Measurements from ENCODE around the gene GMPR2. TPM values are rescaled to one million over a fixed set of nuclear protein-coding genes. Genes with fewer than 3 reads are reported as not detected.

GMPR2 gene
- total RNA-seq, 1 donor from 2014 or later, result 61.7 TPM

DNA sequence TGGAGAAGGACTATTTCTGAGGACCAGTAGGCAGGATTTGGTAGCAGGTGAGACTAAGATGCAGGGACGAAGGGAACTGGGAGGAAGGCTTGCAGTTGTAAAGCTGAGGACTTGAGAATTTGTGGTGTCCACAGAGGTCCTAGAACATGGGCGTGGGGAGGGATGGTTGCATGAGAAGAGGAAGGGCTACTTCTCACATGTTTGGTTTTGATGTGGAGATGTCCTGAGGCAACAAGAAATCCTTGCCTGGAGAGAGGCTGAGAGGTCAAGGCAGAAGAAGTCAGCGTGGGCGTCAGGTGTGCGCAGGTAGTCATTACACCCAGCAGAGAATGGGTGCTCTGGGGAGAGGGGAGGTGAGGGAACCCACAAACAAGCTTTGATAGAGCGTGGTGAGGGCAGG is 44.3 kb downstream of the GMPR2 start:
- TF ChIP-seq, protein P1, sequence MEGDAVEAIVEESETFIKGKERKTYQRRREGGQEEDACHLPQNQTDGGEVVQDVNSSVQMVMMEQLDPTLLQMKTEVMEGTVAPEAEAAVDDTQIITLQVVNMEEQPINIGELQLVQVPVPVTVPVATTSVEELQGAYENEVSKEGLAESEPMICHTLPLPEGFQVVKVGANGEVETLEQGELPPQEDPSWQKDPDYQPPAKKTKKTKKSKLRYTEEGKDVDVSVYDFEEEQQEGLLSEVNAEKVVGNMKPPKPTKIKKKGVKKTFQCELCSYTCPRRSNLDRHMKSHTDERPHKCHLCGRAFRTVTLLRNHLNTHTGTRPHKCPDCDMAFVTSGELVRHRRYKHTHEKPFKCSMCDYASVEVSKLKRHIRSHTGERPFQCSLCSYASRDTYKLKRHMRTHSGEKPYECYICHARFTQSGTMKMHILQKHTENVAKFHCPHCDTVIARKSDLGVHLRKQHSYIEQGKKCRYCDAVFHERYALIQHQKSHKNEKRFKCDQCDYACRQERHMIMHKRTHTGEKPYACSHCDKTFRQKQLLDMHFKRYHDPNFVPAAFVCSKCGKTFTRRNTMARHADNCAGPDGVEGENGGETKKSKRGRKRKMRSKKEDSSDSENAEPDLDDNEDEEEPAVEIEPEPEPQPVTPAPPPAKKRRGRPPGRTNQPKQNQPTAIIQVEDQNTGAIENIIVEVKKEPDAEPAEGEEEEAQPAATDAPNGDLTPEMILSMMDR (IDR thresholded peaks at IDR 0.05), result no peak
- DNase-seq (ENCODE audit: extremely low spot score, unreplicated experiment), result no peak
- Mint-ChIP-seq H3K9me3 (ENCODE audit: unreplicated experiment) (no peaks in the 10 kb centered on the region), H3K36me3 (ENCODE audit: unreplicated experiment) (no peaks in the 10 kb centered on the region), H3K27ac (ENCODE audit: unreplicated experiment) (no peak overlapping the region), H3K4me1 (ENCODE audit: unreplicated experiment) (peaks cover 7% of the 10 kb centered on the region), H3K4me3 (ENCODE audit: unreplicated experiment) (no peak overlapping the region), H3K27me3 (ENCODE audit: unreplicated experiment) (no peaks in the 10 kb centered on the region)

DNA sequence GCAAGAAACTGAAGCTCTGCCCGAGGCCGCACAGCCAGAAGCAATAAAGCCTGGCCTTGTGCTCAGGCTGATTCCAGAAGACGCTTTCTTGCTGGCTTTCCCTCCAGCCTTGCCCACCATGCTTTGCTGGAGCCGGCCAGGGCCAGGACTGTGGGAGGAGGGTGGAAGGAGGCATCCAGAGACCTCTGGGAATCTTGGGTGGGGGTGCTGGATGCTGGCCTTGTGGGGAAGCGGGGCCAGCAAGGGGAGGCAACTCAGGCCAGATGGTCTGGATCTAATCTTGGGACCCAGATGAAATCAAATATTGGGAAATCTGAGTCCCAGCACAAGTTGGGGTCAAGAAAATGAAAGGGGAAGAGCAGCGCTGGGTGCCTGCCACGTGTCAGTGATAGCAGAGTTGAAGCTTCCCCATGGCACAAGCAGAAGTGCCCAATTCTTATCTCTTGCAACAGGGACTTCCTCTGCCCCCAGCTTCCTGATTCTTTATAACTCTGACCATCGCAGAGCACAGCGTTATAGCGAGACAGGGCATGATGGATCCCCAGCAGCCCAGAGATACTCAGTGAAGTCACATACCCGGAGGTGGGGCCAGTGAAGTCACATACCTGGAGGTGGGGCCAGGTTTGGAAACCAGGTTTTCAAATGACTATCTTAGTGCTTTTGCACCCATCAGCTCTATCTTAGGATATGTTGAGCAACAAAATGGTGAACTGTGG is 45.0 kb downstream of the GMPR2 start:
- peaks cover under 1% of the 10 kb centered on the region for H3K4me1 Mint-ChIP-seq (ENCODE audit: unreplicated experiment)
- no peaks in the 10 kb centered on the region for H3K27me3 Mint-ChIP-seq (ENCODE audit: unreplicated experiment)
- no peak overlapping the region for H3K27ac Mint-ChIP-seq (ENCODE audit: unreplicated experiment)
- TF ChIP-seq, protein P1 (IDR thresholded peaks at IDR 0.05), result no peak
- H3K36me3 Mint-ChIP-seq (ENCODE audit: unreplicated experiment), result no peaks in the 10 kb centered on the region
- H3K4me3 Mint-ChIP-seq (ENCODE audit: unreplicated experiment), result no peak overlapping the region
- no peak for DNase-seq (ENCODE audit: extremely low spot score, unreplicated experiment)
- no peaks in the 10 kb centered on the region for H3K9me3 Mint-ChIP-seq (ENCODE audit: unreplicated experiment)

DNA sequence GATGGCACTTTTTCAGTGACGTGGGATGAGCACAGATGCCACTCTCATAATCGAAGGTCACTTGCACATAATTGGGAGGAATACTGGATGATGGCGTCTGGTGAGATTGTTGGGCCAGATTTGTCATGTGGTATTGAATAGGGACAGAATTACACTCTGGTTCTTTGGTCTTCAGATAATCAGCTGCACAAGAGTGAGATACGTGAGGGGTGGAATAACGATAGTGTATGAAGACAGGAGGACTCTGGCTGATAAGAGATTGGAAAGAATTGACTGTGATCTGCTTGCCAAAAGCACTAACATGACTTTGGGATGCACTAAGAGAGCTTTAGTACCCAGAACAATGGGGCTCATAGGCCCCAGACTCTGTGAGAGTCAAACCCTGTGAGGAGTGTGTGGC is 45.7 kb downstream of the GMPR2 start:
- Mint-ChIP-seq H3K9me3 (ENCODE audit: unreplicated experiment) (no peaks in the 10 kb centered on the region), H3K36me3 (ENCODE audit: unreplicated experiment) (no peaks in the 10 kb centered on the region), H3K4me1 (ENCODE audit: unreplicated experiment) (peaks cover 5% of the 10 kb centered on the region), H3K4me3 (ENCODE audit: unreplicated experiment) (no peak overlapping the region), H3K27ac (ENCODE audit: unreplicated experiment) (no peak overlapping the region), H3K27me3 (ENCODE audit: unreplicated experiment) (no peaks in the 10 kb centered on the region)
- TF ChIP-seq, protein P1 (IDR thresholded peaks at IDR 0.05), result no peak
- no peak for DNase-seq (ENCODE audit: extremely low spot score, unreplicated experiment)

DNA sequence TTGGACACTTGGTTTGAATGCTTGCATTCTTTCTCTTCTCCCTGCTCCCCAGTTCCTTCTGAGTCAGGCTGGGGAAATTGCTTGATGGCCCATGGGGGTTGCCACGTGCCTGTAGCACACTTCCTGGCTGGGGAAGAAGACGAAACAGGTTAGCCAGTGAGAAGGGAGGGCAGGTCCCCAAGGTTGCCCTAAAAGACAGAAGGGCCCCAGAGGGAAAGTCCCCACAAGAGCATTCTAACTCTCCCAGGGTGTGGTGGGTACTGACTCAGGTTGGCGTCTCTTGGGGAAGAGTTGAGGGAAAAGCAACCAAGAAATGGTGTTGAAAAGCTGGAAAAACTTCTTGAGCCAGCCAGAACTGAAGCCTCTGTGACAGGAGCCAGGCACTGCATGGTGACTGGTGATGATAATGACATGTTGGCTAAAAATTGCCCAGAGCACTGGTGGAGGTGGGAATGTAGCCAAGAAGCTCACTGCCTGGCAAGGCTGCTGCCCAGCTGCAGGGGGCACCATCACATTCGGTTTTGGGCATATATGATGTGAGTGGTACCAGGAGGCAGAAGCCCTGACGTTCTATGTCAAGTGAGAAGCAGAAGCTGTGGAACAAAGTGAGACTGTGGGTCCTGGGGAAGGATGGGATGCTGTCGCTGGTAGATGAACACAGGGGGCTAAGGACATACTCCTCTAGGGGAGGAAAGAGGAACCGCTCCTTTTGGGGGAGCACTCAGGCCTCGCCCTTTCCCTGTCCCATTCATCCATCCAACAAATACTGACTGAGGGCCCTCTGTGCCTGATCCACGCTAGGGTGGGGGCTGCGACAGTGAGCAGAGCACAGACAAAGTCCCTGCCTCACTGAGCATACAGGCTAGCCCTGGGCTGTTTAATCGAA is 46.8 kb downstream of the GMPR2 start:
- no peaks in the 10 kb centered on the region for H3K27me3 Mint-ChIP-seq (ENCODE audit: unreplicated experiment)
- no peak for DNase-seq (ENCODE audit: extremely low spot score, unreplicated experiment)
- no peaks in the 10 kb centered on the region for H3K9me3 Mint-ChIP-seq (ENCODE audit: unreplicated experiment)
- H3K4me3 Mint-ChIP-seq (ENCODE audit: unreplicated experiment), result no peak overlapping the region
- TF ChIP-seq, protein P1 (IDR thresholded peaks at IDR 0.05), result no peak
- no peaks in the 10 kb centered on the region for H3K36me3 Mint-ChIP-seq (ENCODE audit: unreplicated experiment)
- H3K27ac Mint-ChIP-seq (ENCODE audit: unreplicated experiment), result no peak overlapping the region
- peaks cover 5% of the 10 kb centered on the region for H3K4me1 Mint-ChIP-seq (ENCODE audit: unreplicated experiment)

Measured in osteocyte (in vitro differentiated cells).